Heart right ventricle (tissue), 16 donors: ENCODE measurements around the gene VPREB3. TPM values are rescaled to one million over a fixed set of nuclear protein-coding genes. Genes with fewer than 3 reads are reported as not detected.

Experiments
- ATAC-seq, 8 donors: fragments of 200-7000 bp; cut with Tn5 transposase; one replicate each; pipeline ENCODE4 v1.9.1; 2020; ENCODE audit warnings: mild to moderate bottlenecking in 8 of 8, moderate library complexity in 8 of 8, moderate number of reproducible peaks in 1 of 8
- DNase-seq, 2 donors: peaks; one replicate each; pipeline ENCODE4 v3.0.0-alpha.2; 2020
- H3K27ac ChIP-seq, 10 donors: fragments of 200-600 bp; sonication (generic) in 2 of 10; one replicate each; pipeline versions ENCODE4 v1.5.0 to v1.8.0; 2020 to 2022; ENCODE audit warnings: mild to moderate bottlenecking in 3 of 10
- H3K27me3 ChIP-seq, 7 donors: fragments of 200-600 bp; one replicate each; pipeline ENCODE4 v1.8.0; 2021 to 2022; ENCODE audit warnings: mild to moderate bottlenecking in 2 of 7
- H3K36me3 ChIP-seq, 9 donors: fragments of 200-600 bp; sonication (generic) in 1 of 9; one replicate each; pipeline versions ENCODE4 v1.5.0 to v1.8.0; 2020 to 2022; ENCODE audit warnings: mild to moderate bottlenecking in 2 of 9
- H3K4me1 ChIP-seq, 9 donors: fragments of 200-600 bp; sonication (generic) in 1 of 9; one replicate each; pipeline versions ENCODE4 v1.5.0 to v1.8.0; 2020 to 2022; ENCODE audit warnings: mild to moderate bottlenecking in 4 of 9
- H3K4me3 ChIP-seq, 10 donors: fragments of 200-600 bp; sonication (generic) in 2 of 10; one replicate each; pipeline versions ENCODE4 v1.5.0 to v1.8.0; 2020 to 2022; ENCODE audit warnings: mild to moderate bottlenecking in 7 of 10, moderate library complexity in 2 of 10
- H3K9me3 ChIP-seq, 11 donors: fragments of 200-600 bp in 10 of 11; sonication (generic) in 2 of 11; one replicate each; pipeline versions ENCODE4 v1.5.0 to v1.8.0; 2013 to 2022; ENCODE audit warnings: mild to moderate bottlenecking in 2 of 11, control low read depth in 1 of 11, moderate library complexity in 1 of 11
- CTCF ChIP-seq, 9 donors: fragments of 200-600 bp; sonication (generic) in 2 of 9; IDR thresholded peaks; one replicate each; pipeline versions ENCODE4 v1.5.0 to v1.8.0; 2021 to 2022; ENCODE audit warnings: antibody characterized with exemption in 9 of 9, mild to moderate bottlenecking in 5 of 9, moderate library complexity in 1 of 9
- WGBS, 2 donors: extraction: QIAGEN DNeasy Blood & Tissue Kit; methylation state at CpG; one replicate each; pipeline ENCODE4 v1.1.7; 2013; ENCODE audit warnings: inconsistent platforms in 1 of 2; 5-methylcytosine and 5-hydroxymethylcytosine counted together
- intact Hi-C, 10 donors: fragments of 100-400 bp; cut with DNase I; formaldehyde crosslinking; loops; one replicate each; pipeline versions ENCODE4 v1.11.1 to v1.14.2; 2022
- polyA plus RNA-seq, 2 donors: library from polyadenylated mRNA; stranded (reverse); fragments of 200-250 nt; gene quantifications; one replicate each; pipeline ENCODE4 v1.2.3, GENCODE V29; 2013
- total RNA-seq, 10 donors: library from RNA; stranded (reverse); fragmentation: NEBNext Ultra II Directional in 3 of 10; extraction: Animal tissue kit (Norgen Biotek cat#: 25700) in 3 of 10; gene quantifications; one replicate each; pipeline versions ENCODE4 v1.2.1 to v1.2.4, GENCODE V29; 2021 to 2023
- donor health status: Arrhythmogenic right ventricular cardiomyopathy.
- donor health status: ischemic (EF 13 %, LVEDD 7.1; RV severe dilation, severe dysfunction).
- donor health status: healthy with polysubstance abuse.
- donor health status: DM: no; HTN: yes; CAD: no.
- donor health status: DM: no; HTN: no; CAD: no.
- donor health status: ischemic (EF 25% LVEDD 6.9; RV normal size, moderate dysfunction).
- donor health status: ischemic (EF 25% LVEDD 5.7; RV mildly dilated, moderate dysfunction).
- donor health status: healthy.
- donor health status: DM: yes; HTN: yes; CAD: no.
- donor health status: Ischemic cardiomyopathy.
- donor health status: ischemic (EF 35%, LVEDD 5.7; RV mildly dilated, moderate dysfunction).
- donor health status: nonischemic (EF 11% LVEDD 7.7; RV severe dilation, severe dysfunction).
- donor health status: DM: yes; HTN: yes; CAD: no.
- donor health status: PGD.
- donor health status: ischemic (EF 29% LVEDD 5.4; RV normal size, mild dysfunction).
- donor health status: nonischemic (EF 23%, LVEDD 6.1; RV moderate dilation, normal function).

The VPREB3 gene
- total and polyA plus RNA-seq, 12 donors = 0.56 to 2.5 (median 0.96) TPM; not detected in 4

GRCh38 chr22:23704829-23705228, 49.4 kb downstream of the VPREB3 start:
- TF ChIP-seq CTCF (IDR thresholded peaks at IDR 0.05) = no peak
- intact Hi-C loops = no loop called here
- Histone ChIP-seq H3K4me1 (no peaks in the 10 kb centered on the region), H3K27me3 (no peaks in the 10 kb centered on the region), H3K4me3 (no peak overlapping the region), H3K36me3 (peaks cover 0 to 100% (median 37%) of the 10 kb centered on the region in 9 donors), H3K27ac (no peak overlapping the region), H3K9me3 (no peaks in the 10 kb centered on the region)
- WGBS, 2 donors = 93 to 97% methylated on average over 3 of the region's 3 CpGs
- ATAC-seq (no peak), DNase-seq (no peak)

DNA sequence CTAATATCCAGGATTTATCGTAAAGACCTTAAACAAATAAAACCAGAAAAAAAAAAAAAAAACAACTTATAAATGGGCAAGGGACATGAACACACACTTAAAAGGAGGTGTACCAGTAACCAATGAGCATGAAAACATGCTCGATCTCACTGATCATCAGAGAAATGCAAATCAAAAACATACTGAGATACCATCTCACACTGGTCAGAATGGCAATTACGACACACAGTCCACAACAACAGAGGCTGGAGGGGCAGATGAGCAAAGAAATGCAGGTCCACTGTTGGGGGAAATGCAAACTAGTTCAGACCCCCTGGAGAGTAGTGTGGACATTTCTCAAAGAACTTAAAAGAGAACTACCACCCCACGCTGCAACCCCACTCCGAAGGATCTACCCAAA, 50.2 kb downstream of the VPREB3 start:
- Histone ChIP-seq H3K27me3 (no peaks in the 10 kb centered on the region), H3K4me1 (no peaks in the 10 kb centered on the region), H3K4me3 (no peak overlapping the region), H3K27ac (no peak overlapping the region), H3K9me3 (no peaks in the 10 kb centered on the region), H3K36me3 (peaks cover 0 to 100% (median 34%) of the 10 kb centered on the region in 9 donors)
- no peak for ATAC-seq
- intact Hi-C loops = no loop called here
- TF ChIP-seq CTCF (IDR thresholded peaks at IDR 0.05) = no peak
- WGBS, 2 donors = 93 to 94% methylated on average over 5 of the region's 5 CpGs
- DNase-seq = no peak

Other genes with a start within 250 kb of the VPREB3 start
- not detected for gene IGLL1, start 174.1 kb downstream of the VPREB3 start, total RNA-seq
- not detected for gene IGLL1, start 174.1 kb downstream of the VPREB3 start, polyA plus RNA-seq
- gene DRICH1, start 122.1 kb downstream of the VPREB3 start, total RNA-seq = not detected
- gene DRICH1, start 122.1 kb downstream of the VPREB3 start, polyA plus RNA-seq = under 1 TPM; 0.03 to 0.44 TPM
- gene RGL4, start 63.4 kb downstream of the VPREB3 start, total RNA-seq = 1 to 10 TPM in 1 of 10 donors, under 1 TPM in 1, not detected in 8; 0.23 to 1.6 TPM
- gene RGL4, start 63.4 kb downstream of the VPREB3 start, polyA plus RNA-seq = under 1 TPM; 0.29 to 0.59 TPM
- gene ZNF70, start 3.3 kb downstream of the VPREB3 start, total RNA-seq = 1 to 10 TPM; 3.0 to 4.2 (median 3.6) TPM
- gene ZNF70, start 3.3 kb downstream of the VPREB3 start, polyA plus RNA-seq = 1 to 10 TPM; 1.2 to 2.1 TPM
- not detected for gene C22orf15, start 8.6 kb upstream of the VPREB3 start, total RNA-seq
- gene C22orf15, start 8.6 kb upstream of the VPREB3 start, polyA plus RNA-seq = under 1 TPM; 0.12 to 0.66 TPM
- 1,000 to 10,000 TPM in 8 of 10 donors, 100 to 1,000 TPM in 2; 860 to 1,727 (median 1,056) TPM for gene CHCHD10, start 13.5 kb upstream of the VPREB3 start, total RNA-seq
- gene CHCHD10, start 13.5 kb upstream of the VPREB3 start, polyA plus RNA-seq = 1,000 to 10,000 TPM in 1 of 2 donors, 100 to 1,000 TPM in 1; 735 to 3,552 TPM
- gene MMP11, start 18.4 kb upstream of the VPREB3 start, total RNA-seq = 10 to 100 TPM in 4 of 10 donors, 1 to 10 TPM in 6; 3.5 to 23.4 (median 5.4) TPM
- 10 to 100 TPM in 1 of 2 donors, 1 to 10 TPM in 1; 9.9 to 12.8 TPM for gene MMP11, start 18.4 kb upstream of the VPREB3 start, polyA plus RNA-seq
- gene SMARCB1, start 32.5 kb upstream of the VPREB3 start, total RNA-seq = 10 to 100 TPM; 28.5 to 73.1 (median 39.8) TPM
- gene SMARCB1, start 32.5 kb upstream of the VPREB3 start, polyA plus RNA-seq = 10 to 100 TPM; 26.8 to 70.0 TPM
- gene DERL3, start 84.6 kb upstream of the VPREB3 start, total RNA-seq = 1 to 10 TPM in 9 of 10 donors, under 1 TPM in 1; 0.91 to 5.1 (median 1.7) TPM
- gene DERL3, start 84.6 kb upstream of the VPREB3 start, polyA plus RNA-seq = 10 to 100 TPM in 1 of 2 donors, 1 to 10 TPM in 1; 2.0 to 14.1 TPM
- gene SLC2A11, start 103.5 kb upstream of the VPREB3 start, total RNA-seq = 10 to 100 TPM; 16.1 to 30.4 (median 21.2) TPM
- gene SLC2A11, start 103.5 kb upstream of the VPREB3 start, polyA plus RNA-seq = 10 to 100 TPM in 1 of 2 donors, 1 to 10 TPM in 1; 8.3 to 42.1 TPM
- gene MIF, start 140.0 kb upstream of the VPREB3 start, total RNA-seq = 100 to 1,000 TPM; 135 to 457 (median 225) TPM
- gene MIF, start 140.0 kb upstream of the VPREB3 start, polyA plus RNA-seq = 100 to 1,000 TPM; 474 to 634 TPM
- 10 to 100 TPM in 2 of 10 donors, 1 to 10 TPM in 8; 1.3 to 14.3 (median 4.2) TPM for gene GSTT2B, start 206.8 kb upstream of the VPREB3 start, total RNA-seq
- 10 to 100 TPM; 23.2 to 25.4 TPM for gene GSTT2B, start 206.8 kb upstream of the VPREB3 start, polyA plus RNA-seq
- 1 to 10 TPM in 4 of 10 donors, under 1 TPM in 1, not detected in 5; 0.99 to 3.3 (median 1.8) TPM for gene DDTL, start 212.5 kb upstream of the VPREB3 start, total RNA-seq
- gene DDTL, start 212.5 kb upstream of the VPREB3 start, polyA plus RNA-seq = 1 to 10 TPM; 3.1 to 4.9 TPM
- gene DDT, start 220.0 kb upstream of the VPREB3 start, total RNA-seq = 100 to 1,000 TPM; 118 to 226 (median 143) TPM
- 100 to 1,000 TPM; 179 to 300 TPM for gene DDT, start 220.0 kb upstream of the VPREB3 start, polyA plus RNA-seq
- under 1 TPM in 1 of 10 donors, not detected in 9; 0.40 TPM for gene GSTT2, start 225.7 kb upstream of the VPREB3 start, total RNA-seq
- gene GSTT2, start 225.7 kb upstream of the VPREB3 start, polyA plus RNA-seq = 1 to 10 TPM in 1 of 2 donors, under 1 TPM in 1; 0.44 to 2.5 TPM